ENCODE data around the gene TMEM52. TPM values are rescaled to one million over a fixed set of nuclear protein-coding genes. Genes with fewer than 3 reads are reported as not detected.

TMEM52 gene
- total and polyA plus RNA-seq, 9 of the 15 experiments (the other 6 are each of a cell fraction or from before 2014, with no cell fraction given): 0.37 to 22.5 (median 6.8) TPM

GRCh38 chr1:1914101-1914970 is 4.7 kb downstream of the TMEM52 start:
- in situ Hi-C loops (cut with MboI) (loop anchor here (10.0 kb wide), 1 partner anchor 550 kb away; no protein-coding TSS in a partner anchor), intact Hi-C loops (cut with micrococcal nuclease) (no loop called here)
- Histone ChIP-seq H3K4me1 (replicated peaks in 1 of 2; ENCODE audit: control insufficient read depth in 2 of 2, insufficient read depth in 2 of 2, low read length in 2 of 2) (peaks cover 6 to 63% of the 10 kb centered on the region in 2 experiments), H3K9me3 (replicated peaks; ENCODE audit: control insufficient read depth, insufficient read depth, low read depth, low read length) (no peaks in the 10 kb centered on the region), H3K9ac (ENCODE audit: insufficient read depth in 1 of 2, low read depth in 2 of 2, low read length in 2 of 2) (peak overlapping the region in 1 of 2 experiments; percentile 65; a peak in 2 of 4 replicates), H3K27me3 (ENCODE audit: control insufficient read depth in 2 of 2, insufficient read depth in 2 of 2, low read length in 2 of 2) (no peaks in the 10 kb centered on the region), H3K9me1 (ENCODE audit: control insufficient read depth, insufficient read depth, low read length) (no peaks in the 10 kb centered on the region), H3K4me3 (no peak overlapping the region), H2AFZ (ENCODE audit: low read depth, low read length) (no peak overlapping the region), H4K20me1 (replicated peaks; ENCODE audit: control insufficient read depth, insufficient read depth, low read length) (0 out of 2 replicates have a peak, but pooled peaks cover 4% of the 10 kb centered on the region), H3K36me3 (ENCODE audit: control insufficient read depth, insufficient read depth, low read length) (no peaks in the 10 kb centered on the region), H3K4me2 (ENCODE audit: insufficient read depth, low read length) (no peak overlapping the region), H3K79me2 (ENCODE audit: control insufficient read depth, insufficient read depth, low read length) (no peaks in the 10 kb centered on the region), H3K27ac (ENCODE audit: extremely low read depth, low read depth, low read length) (no peak overlapping the region)
- WGBS (ENCODE audit: insufficient coverage, low coverage, missing lambda C conversion rate): 33% methylated on average over 20 of the region's 20 CpGs
- DNase-seq (ENCODE audit: extremely low read depth in 1 of 4, low spot score in 3 of 4) (peak in 1 of 4 experiments; percentile 3), ATAC-seq (no peak), FAIRE-seq (no peak)
- ChIA-PET POLR2A (interaction anchor here (0.6 to 2.5 kb wide), 3 partner anchors 13 to 162 kb away, joined by 3 to 6 read pairs (median 4); no protein-coding TSS in a partner anchor), CTCF (ENCODE audit: low intra/inter-chr PET ratio) (no interaction called here)
- TF ChIP-seq GATAD2B (IDR thresholded peaks at IDR 0.05; ENCODE audit: borderline replicate concordance): no peak
- no TSS peak for BruUV-seq (replicated peaks)

DNA sequence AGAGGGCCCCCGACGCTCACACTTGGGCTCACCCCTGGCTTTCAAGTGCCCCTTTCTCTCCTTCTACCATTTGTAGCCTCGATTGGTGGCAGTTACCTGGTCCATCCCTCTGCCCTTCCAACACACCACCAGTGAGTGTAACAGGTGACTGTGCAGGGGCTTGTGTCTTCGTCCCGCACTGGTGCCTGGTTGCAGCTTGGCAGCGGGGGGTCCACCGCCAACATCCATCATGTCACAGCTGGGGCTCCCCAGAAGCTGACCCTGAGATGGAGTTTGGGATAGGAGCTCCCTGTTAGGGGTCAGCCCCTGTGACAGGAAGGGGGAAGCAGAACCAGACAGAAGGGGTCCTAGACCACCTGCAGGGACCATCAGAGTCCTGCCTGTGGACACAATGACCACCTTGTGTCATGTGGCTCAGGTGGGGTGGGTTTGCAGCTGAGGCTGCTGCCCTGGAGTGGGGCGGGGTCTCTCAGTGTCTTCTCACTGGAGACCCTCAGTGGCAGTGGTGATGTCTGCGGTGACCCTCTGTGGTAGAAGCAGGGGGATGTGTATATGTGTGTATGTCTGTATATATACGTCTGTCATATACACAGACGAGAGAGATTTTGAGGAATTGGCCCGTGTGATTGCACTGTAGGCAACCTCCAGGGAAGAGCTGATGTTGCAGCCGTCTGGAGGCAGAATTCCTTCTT is 7.6 kb downstream of the TMEM52 start:
- POLR2A ChIA-PET: interaction anchor here (0.6 to 0.8 kb wide), 3 partner anchors 79 to 320 kb away, joined by 3 to 5 read pairs (median 3); no protein-coding TSS in a partner anchor
- TF ChIP-seq ETS2 (tag; IDR thresholded peaks at IDR 0.05; ENCODE audit: borderline replicate concordance, poor library complexity, severe bottlenecking) (no peak), SIRT6 (IDR thresholded peaks at IDR 0.05; ENCODE audit: low read depth, low read length) (no peak), MEF2D (tag; conservative IDR thresholded peaks at IDR 0.05; ENCODE audit: low read depth) (no peak), L3MBTL2 (IDR thresholded peaks at IDR 0.05) (no peak), TEAD4 (IDR thresholded peaks at IDR 0.05; ENCODE audit: low read length) (no peak), TEAD4 (CRISPR knock-in tag; IDR thresholded peaks at IDR 0.05; ENCODE audit: borderline replicate concordance) (no peak), ZNF717 (CRISPR knock-in tag; IDR thresholded peaks at IDR 0.05) (no peak), STAT6 (CRISPR knock-in tag; IDR thresholded peaks at IDR 0.05) (no peak), NFIX (CRISPR knock-in tag; IDR thresholded peaks at IDR 0.05; ENCODE audit: low read depth) (no peak), CBX5 (IDR thresholded peaks at IDR 0.05; ENCODE audit: borderline replicate concordance, low read depth) (no peak)

More for the DNA sequence above, 7.6 kb downstream of the TMEM52 start:
- no peak overlapping the region for H2AFZ ChIP-seq (ENCODE audit: low read depth, low read length)
- H3K4me2 ChIP-seq (ENCODE audit: insufficient read depth, low read length): no peak overlapping the region
- no peak for FAIRE-seq
- 0 out of 2 replicates have a peak, but pooled peaks cover 4% of the 10 kb centered on the region for H4K20me1 ChIP-seq (replicated peaks; ENCODE audit: control insufficient read depth, insufficient read depth, low read length)
- H3K4me1 ChIP-seq (replicated peaks in 1 of 2; ENCODE audit: control insufficient read depth in 2 of 2, insufficient read depth in 2 of 2, low read length in 2 of 2): peaks cover 9 to 66% of the 10 kb centered on the region in 2 experiments; a peak in 4 of 5 replicates
- CTCF ChIA-PET (ENCODE audit: low intra/inter-chr PET ratio): no interaction called here
- no peaks in the 10 kb centered on the region for H3K27me3 ChIP-seq (ENCODE audit: control insufficient read depth in 2 of 2, insufficient read depth in 2 of 2, low read length in 2 of 2)
- no TSS peak for BruUV-seq (replicated peaks)
- no peak for DNase-seq (ENCODE audit: extremely low read depth in 1 of 4, low spot score in 3 of 4)
- no peak overlapping the region for H3K27ac ChIP-seq (ENCODE audit: extremely low read depth, low read depth, low read length)
- H3K9me3 ChIP-seq (replicated peaks; ENCODE audit: control insufficient read depth, insufficient read depth, low read depth, low read length): no peaks in the 10 kb centered on the region
- no peaks in the 10 kb centered on the region for H3K9me1 ChIP-seq (ENCODE audit: control insufficient read depth, insufficient read depth, low read length)
- intact Hi-C loops (cut with micrococcal nuclease): no loop called here
- H3K36me3 ChIP-seq (ENCODE audit: control insufficient read depth, insufficient read depth, low read length): no peaks in the 10 kb centered on the region
- H3K79me2 ChIP-seq (ENCODE audit: control insufficient read depth, insufficient read depth, low read length): peaks cover 7% of the 10 kb centered on the region; the same call in 2 of the 3 replicates
- in situ Hi-C loops (cut with MboI): loop anchor here (10.0 kb wide), 1 partner anchor 547 kb away; no protein-coding TSS in a partner anchor
- 63% methylated on average over 13 of the region's 13 CpGs for WGBS (ENCODE audit: insufficient coverage, low coverage, missing lambda C conversion rate)
- no peak for ATAC-seq
- no peak overlapping the region for H3K4me3 ChIP-seq
- peak overlapping the region in 1 of 2 experiments; percentile 27; a peak in 1 of 4 replicates for H3K9ac ChIP-seq (ENCODE audit: insufficient read depth in 1 of 2, low read depth in 2 of 2, low read length in 2 of 2)

Data from K562 (cell line).